Raji (cell line): ENCODE results near the gene APOBEC3F.

Source experiments
- POLR2A ChIP-seq: IDR thresholded peaks from 2 replicates; pipeline ENCODE4 v1.6.1; 2011; ENCODE audit warnings: low read depth, low read length, control low read depth; ENCODE audit not compliant: insufficient read depth

Gene APOBEC3F

GRCh38 chr22:39026509-39027150 lies 14.0 kb upstream of the APOBEC3F start:
- no peak for TF ChIP-seq POLR2A

- no peak for TF ChIP-seq POLR2A
These were observed 12.9 kb upstream of the APOBEC3F start for GRCh38 chr22:39027717-39028116.

GRCh38 chr22:39028281-39028680 lies 12.4 kb upstream of the APOBEC3F start:
- no peak for TF ChIP-seq POLR2A

- no peak for TF ChIP-seq POLR2A
These were observed 11.4 kb upstream of the APOBEC3F start for GRCh38 chr22:39029227-39029626.

- no peak for TF ChIP-seq POLR2A
These were observed 10.0 kb upstream of the APOBEC3F start for GRCh38 chr22:39030705-39031104.

- no peak for TF ChIP-seq POLR2A
These were observed 1.1 kb upstream of the APOBEC3F start for GRCh38 chr22:39039306-39040126.

- no peak for TF ChIP-seq POLR2A
These were observed 1.2 kb downstream of the APOBEC3F start for GRCh38 chr22:39041908-39042307.

- no peak for TF ChIP-seq POLR2A
These were observed 15.0 kb downstream of the APOBEC3F start for GRCh38 chr22:39055658-39056057.

GRCh38 chr22:39066442-39067276 lies 26.0 kb downstream of the APOBEC3F start:
- peak; percentile 42; the same call in 1 of the 2 replicates for TF ChIP-seq POLR2A

- no peak for TF ChIP-seq POLR2A
These were observed 27.5 kb downstream of the APOBEC3F start for GRCh38 chr22:39068033-39068785.

GRCh38 chr22:39070186-39070585 lies 29.5 kb downstream of the APOBEC3F start:
- TF ChIP-seq POLR2A = no peak

GRCh38 chr22:39073981-39074380 lies 33.3 kb downstream of the APOBEC3F start:
- TF ChIP-seq POLR2A = no peak

GRCh38 chr22:39077026-39077840 lies 36.6 kb downstream of the APOBEC3F start, which contains the start of gene APOBEC3G:
TSS of gene APOBEC3G (plus strand) at chr22:39077275. CDS start at chr22:39077362, 87 bp downstream.
- peak; percentile 49 for TF ChIP-seq POLR2A

GRCh38 chr22:39078329-39078728 lies 37.7 kb downstream of the APOBEC3F start:
- TF ChIP-seq POLR2A = no peak
